ENCODE results near the gene REELD1.

The REELD1 gene

GRCh38 chr4:146263793-146264192, 49.5 kb downstream of the REELD1 start:
- H3K36me3 ChIP-seq (ENCODE audit: insufficient read depth, insufficient read length, low read length) = no peaks in the 10 kb centered on the region
- TF ChIP-seq YY1 (IDR thresholded peaks at IDR 0.05; ENCODE audit: insufficient read depth, insufficient read length) (no peak), SUZ12 (IDR thresholded peaks at IDR 0.05; ENCODE audit: extremely low read depth, insufficient read depth, insufficient read length) (no peak), ZNF274 (IDR thresholded peaks at IDR 0.05; ENCODE audit: low read depth, low read length) (no peak)
- peaks cover 2% of the 10 kb centered on the region for H3K4me1 ChIP-seq (ENCODE audit: insufficient read depth, insufficient read length)
- DNase-seq (ENCODE audit: low read depth, low spot score) = no peak
- no peaks in the 10 kb centered on the region for H3K9me3 ChIP-seq (ENCODE audit: insufficient read depth, low read length)
- H3K27me3 ChIP-seq (ENCODE audit: insufficient read depth, insufficient read length) = no peaks in the 10 kb centered on the region
- H3K9ac ChIP-seq (ENCODE audit: insufficient read length, low read depth) = no peak overlapping the region
- no peak overlapping the region for H3K4me3 ChIP-seq (ENCODE audit: insufficient read length, low read depth)

GRCh38 chr4:146265950-146266490, 51.7 kb downstream of the REELD1 start:
- Histone ChIP-seq H3K36me3 (ENCODE audit: insufficient read depth, insufficient read length, low read length) (no peaks in the 10 kb centered on the region), H3K4me3 (ENCODE audit: insufficient read length, low read depth) (no peak overlapping the region), H3K9me3 (ENCODE audit: insufficient read depth, low read length) (no peaks in the 10 kb centered on the region), H3K4me1 (ENCODE audit: insufficient read depth, insufficient read length) (no peaks in the 10 kb centered on the region), H3K27me3 (ENCODE audit: insufficient read depth, insufficient read length) (no peaks in the 10 kb centered on the region), H3K9ac (ENCODE audit: insufficient read length, low read depth) (no peak overlapping the region)
- DNase-seq (ENCODE audit: low read depth, low spot score) = no peak
- TF ChIP-seq YY1 (IDR thresholded peaks at IDR 0.05; ENCODE audit: insufficient read depth, insufficient read length) (no peak), ZNF274 (IDR thresholded peaks at IDR 0.05; ENCODE audit: low read depth, low read length) (no peak), SUZ12 (IDR thresholded peaks at IDR 0.05; ENCODE audit: extremely low read depth, insufficient read depth, insufficient read length) (no peak)

- Histone ChIP-seq H3K27me3 (ENCODE audit: insufficient read depth, insufficient read length) (no peaks in the 10 kb centered on the region), H3K9ac (ENCODE audit: insufficient read length, low read depth) (no peak overlapping the region), H3K4me1 (ENCODE audit: insufficient read depth, insufficient read length) (no peaks in the 10 kb centered on the region), H3K4me3 (ENCODE audit: insufficient read length, low read depth) (no peak overlapping the region), H3K9me3 (ENCODE audit: insufficient read depth, low read length) (no peaks in the 10 kb centered on the region), H3K36me3 (ENCODE audit: insufficient read depth, insufficient read length, low read length) (no peaks in the 10 kb centered on the region)
- TF ChIP-seq YY1 (IDR thresholded peaks at IDR 0.05; ENCODE audit: insufficient read depth, insufficient read length) (no peak), ZNF274 (IDR thresholded peaks at IDR 0.05; ENCODE audit: low read depth, low read length) (no peak), SUZ12 (IDR thresholded peaks at IDR 0.05; ENCODE audit: extremely low read depth, insufficient read depth, insufficient read length) (no peak)
- no peak for DNase-seq (ENCODE audit: low read depth, low spot score)
Measured at GRCh38 chr4:146267826-146268225, 53.5 kb downstream of the REELD1 start.

- TF ChIP-seq YY1 (IDR thresholded peaks at IDR 0.05; ENCODE audit: insufficient read depth, insufficient read length) (no peak), ZNF274 (IDR thresholded peaks at IDR 0.05; ENCODE audit: low read depth, low read length) (no peak), SUZ12 (IDR thresholded peaks at IDR 0.05; ENCODE audit: extremely low read depth, insufficient read depth, insufficient read length) (no peak)
Measured at GRCh38 chr4:146269228-146269653, 54.9 kb downstream of the REELD1 start.

GRCh38 chr4:146271466-146271865, 57.1 kb downstream of the REELD1 start:
- no peak overlapping the region for H3K9ac ChIP-seq (ENCODE audit: insufficient read length, low read depth)
- H3K36me3 ChIP-seq (ENCODE audit: insufficient read depth, insufficient read length, low read length) = no peaks in the 10 kb centered on the region
- no peaks in the 10 kb centered on the region for H3K4me1 ChIP-seq (ENCODE audit: insufficient read depth, insufficient read length)
- H3K4me3 ChIP-seq (ENCODE audit: insufficient read length, low read depth) = no peak overlapping the region
- no peak for DNase-seq (ENCODE audit: low read depth, low spot score)
- TF ChIP-seq YY1 (IDR thresholded peaks at IDR 0.05; ENCODE audit: insufficient read depth, insufficient read length) (no peak), ZNF274 (IDR thresholded peaks at IDR 0.05; ENCODE audit: low read depth, low read length) (no peak), SUZ12 (IDR thresholded peaks at IDR 0.05; ENCODE audit: extremely low read depth, insufficient read depth, insufficient read length) (no peak)
- no peaks in the 10 kb centered on the region for H3K9me3 ChIP-seq (ENCODE audit: insufficient read depth, low read length)
- H3K27me3 ChIP-seq (ENCODE audit: insufficient read depth, insufficient read length) = no peaks in the 10 kb centered on the region

More at GRCh38 chr4:146269228-146269653, 54.9 kb downstream of the REELD1 start:
- H3K4me1 ChIP-seq (ENCODE audit: insufficient read depth, insufficient read length) = no peaks in the 10 kb centered on the region
- no peak for DNase-seq (ENCODE audit: low read depth, low spot score)
- no peak overlapping the region for H3K4me3 ChIP-seq (ENCODE audit: insufficient read length, low read depth)
- no peak overlapping the region for H3K9ac ChIP-seq (ENCODE audit: insufficient read length, low read depth)
- no peaks in the 10 kb centered on the region for H3K27me3 ChIP-seq (ENCODE audit: insufficient read depth, insufficient read length)
- no peaks in the 10 kb centered on the region for H3K36me3 ChIP-seq (ENCODE audit: insufficient read depth, insufficient read length, low read length)
- no peaks in the 10 kb centered on the region for H3K9me3 ChIP-seq (ENCODE audit: insufficient read depth, low read length)

GRCh38 chr4:146273204-146273901, 59.0 kb downstream of the REELD1 start:
- Histone ChIP-seq H3K9me3 (ENCODE audit: insufficient read depth, low read length) (no peaks in the 10 kb centered on the region), H3K27me3 (ENCODE audit: insufficient read depth, insufficient read length) (no peaks in the 10 kb centered on the region), H3K4me3 (ENCODE audit: insufficient read length, low read depth) (no peak overlapping the region), H3K36me3 (ENCODE audit: insufficient read depth, insufficient read length, low read length) (no peaks in the 10 kb centered on the region), H3K9ac (ENCODE audit: insufficient read length, low read depth) (no peak overlapping the region), H3K4me1 (ENCODE audit: insufficient read depth, insufficient read length) (no peaks in the 10 kb centered on the region)
- TF ChIP-seq SUZ12 (IDR thresholded peaks at IDR 0.05; ENCODE audit: extremely low read depth, insufficient read depth, insufficient read length) (no peak), ZNF274 (IDR thresholded peaks at IDR 0.05; ENCODE audit: low read depth, low read length) (no peak), YY1 (IDR thresholded peaks at IDR 0.05; ENCODE audit: insufficient read depth, insufficient read length) (no peak)
- no peak for DNase-seq (ENCODE audit: low read depth, low spot score)

GRCh38 chr4:146274774-146275173, 60.4 kb downstream of the REELD1 start:
- no peak for DNase-seq (ENCODE audit: low read depth, low spot score)
- H3K9me3 ChIP-seq (ENCODE audit: insufficient read depth, low read length) = no peaks in the 10 kb centered on the region
- H3K9ac ChIP-seq (ENCODE audit: insufficient read length, low read depth) = no peak overlapping the region
- no peaks in the 10 kb centered on the region for H3K4me1 ChIP-seq (ENCODE audit: insufficient read depth, insufficient read length)
- no peak overlapping the region for H3K4me3 ChIP-seq (ENCODE audit: insufficient read length, low read depth)
- no peaks in the 10 kb centered on the region for H3K27me3 ChIP-seq (ENCODE audit: insufficient read depth, insufficient read length)
- no peaks in the 10 kb centered on the region for H3K36me3 ChIP-seq (ENCODE audit: insufficient read depth, insufficient read length, low read length)
- no peak for TF ChIP-seq ZNF274 (IDR thresholded peaks at IDR 0.05; ENCODE audit: low read depth, low read length)
- no peak for TF ChIP-seq YY1 (IDR thresholded peaks at IDR 0.05; ENCODE audit: insufficient read depth, insufficient read length)
- TF ChIP-seq SUZ12 (IDR thresholded peaks at IDR 0.05; ENCODE audit: extremely low read depth, insufficient read depth, insufficient read length) = no peak

All from NT2/D1 (cell line).